EH (cell line): ENCODE results near the gene GRID1.
"Not testable (repeated sequence)": the region's sequence is repeated elsewhere in the genome, so short reads cannot be mapped to it uniquely, and the experiment has no call there.

Source experiments
- DNase-seq: peaks from one replicate; pipeline ENCODE4 v3.0.0-alpha.2; 2015; ENCODE audit warnings: low read depth

The GRID1 gene

DNA sequence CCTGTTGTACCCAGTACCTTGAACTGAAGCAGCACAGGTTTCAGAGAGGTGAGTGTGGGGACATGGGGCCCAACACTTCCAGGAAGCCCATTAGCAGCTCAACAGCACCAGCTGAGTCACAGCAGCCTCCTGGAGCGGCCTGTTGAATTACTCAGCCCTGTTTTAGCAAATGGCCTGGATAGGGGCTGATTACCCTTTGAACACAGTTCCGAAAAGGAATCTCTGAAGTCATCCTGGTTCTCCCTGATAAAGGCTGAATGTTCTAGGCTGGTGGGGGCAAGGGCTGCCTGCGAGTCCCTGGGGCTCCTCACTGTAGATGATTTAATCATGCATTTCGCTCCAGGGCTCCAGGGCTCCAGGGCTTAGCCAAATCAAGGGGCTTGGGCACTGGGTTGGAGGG is 287.5 kb downstream of the GRID1 start:
- no peak for DNase-seq

DNA sequence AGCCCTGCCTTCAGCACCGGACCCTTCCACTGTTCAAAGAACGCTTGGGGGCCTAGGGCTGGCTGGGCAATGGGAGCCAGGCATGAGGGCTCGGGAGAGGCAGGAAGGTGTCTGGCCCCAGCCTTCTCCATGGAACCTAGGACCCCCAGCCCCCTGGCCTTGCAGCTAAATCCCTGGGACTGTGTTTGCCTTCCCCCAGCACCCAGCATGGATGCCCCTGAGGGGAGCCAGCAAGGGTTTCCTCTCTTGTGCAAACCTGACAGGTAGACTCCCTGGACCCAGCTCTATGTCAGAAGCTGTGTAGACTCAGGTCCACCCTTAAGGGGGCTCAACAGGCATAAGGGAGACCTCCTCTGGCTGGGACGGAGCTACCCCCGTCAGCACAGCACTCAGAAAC is 288.0 kb downstream of the GRID1 start:
- no peak for DNase-seq

DNA sequence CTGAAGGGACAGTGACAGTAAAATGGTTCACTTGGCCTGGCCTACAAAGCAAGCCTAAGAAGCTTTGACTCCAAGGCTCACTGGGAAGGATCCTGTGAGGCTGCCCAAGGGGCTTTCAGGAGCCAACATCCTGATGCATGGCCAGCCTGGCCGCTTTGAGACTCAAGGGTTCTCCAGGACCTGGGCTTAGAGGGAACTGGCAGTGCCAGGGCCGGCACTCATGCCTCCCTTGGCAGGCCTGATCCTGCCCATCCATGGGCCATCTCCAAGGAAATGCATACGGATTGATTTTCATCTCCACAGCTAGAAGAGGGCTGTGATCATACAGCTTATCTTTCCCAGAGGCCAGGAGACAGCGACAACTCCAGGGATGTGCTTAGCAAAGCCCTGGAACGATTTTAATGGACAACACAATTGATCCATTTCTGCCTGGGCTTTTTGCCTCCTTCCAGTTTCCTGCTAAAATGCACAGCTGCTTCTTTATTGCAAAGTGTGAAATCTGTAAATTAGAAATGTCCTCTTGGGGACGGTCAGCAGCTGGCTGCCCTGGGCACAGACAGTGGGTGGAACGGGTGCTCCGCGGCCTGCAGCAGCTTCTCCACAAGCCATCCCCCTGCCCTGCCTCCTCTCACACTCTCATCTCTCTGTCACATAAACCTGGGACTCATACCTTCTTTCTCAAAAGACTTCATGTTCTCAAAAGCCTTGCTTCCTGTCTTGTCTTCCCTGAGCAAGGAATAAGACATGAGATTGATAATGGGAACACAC is 288.5 kb downstream of the GRID1 start:
- DNase-seq = no peak

DNA sequence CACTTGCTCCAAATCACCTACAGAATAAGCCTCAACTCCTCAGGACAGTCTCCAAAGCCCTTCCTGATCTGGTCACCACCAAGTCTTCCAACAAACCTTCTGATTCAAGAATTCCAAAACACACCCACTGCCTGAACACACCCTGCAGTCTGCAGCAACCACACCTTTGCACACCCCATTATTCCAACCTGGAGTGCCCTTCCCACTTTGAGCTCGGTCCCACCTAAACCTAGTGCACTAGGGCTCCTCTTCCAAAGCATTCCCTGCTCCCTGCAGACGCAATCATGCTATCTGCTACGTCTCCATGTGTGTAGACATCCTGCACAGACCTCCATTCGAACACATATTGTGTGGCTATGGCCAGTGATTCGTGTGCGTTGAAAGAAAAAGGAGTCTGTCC is 289.3 kb downstream of the GRID1 start:
- DNase-seq = no peak

DNA sequence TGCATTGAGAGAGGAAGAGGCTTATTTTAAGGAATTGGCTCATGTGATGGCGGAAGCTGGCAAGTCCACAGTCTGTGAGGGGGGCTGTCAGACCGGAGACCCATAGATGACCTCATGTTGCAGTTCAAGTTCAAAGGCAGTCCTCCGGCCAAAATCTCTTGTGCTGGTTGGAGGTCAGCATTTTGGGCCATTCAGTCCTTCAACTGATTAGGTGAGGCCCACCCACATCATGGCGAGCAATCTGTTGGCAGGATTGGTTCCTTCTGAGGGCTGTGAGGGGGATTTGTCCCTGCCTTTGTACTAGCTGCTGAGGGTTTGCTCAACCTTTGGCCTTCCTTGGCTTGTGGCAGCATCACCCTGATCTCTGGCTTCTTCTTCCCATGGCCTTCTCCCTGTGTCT is 290.1 kb downstream of the GRID1 start:
- not testable (repeated sequence) for DNase-seq

DNA sequence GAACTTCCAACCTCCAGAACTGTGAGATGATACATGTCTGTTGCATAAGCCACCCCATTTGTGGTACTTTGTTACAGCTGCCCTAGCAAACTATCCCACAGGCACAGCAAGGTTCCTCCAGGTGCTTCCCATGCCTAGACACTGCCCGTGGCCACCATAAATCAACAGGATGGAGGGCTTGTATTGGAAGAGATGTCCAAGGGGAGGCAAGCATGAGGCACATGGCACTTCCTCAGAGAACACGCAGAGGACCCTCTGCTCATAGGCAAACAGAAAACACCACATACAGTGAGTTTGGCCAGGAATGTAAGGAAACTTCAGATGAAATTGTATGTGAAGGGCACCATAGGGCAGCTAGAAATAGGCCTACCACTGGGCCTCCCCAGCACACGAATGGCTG is 291.1 kb downstream of the GRID1 start:
- no peak for DNase-seq

DNA sequence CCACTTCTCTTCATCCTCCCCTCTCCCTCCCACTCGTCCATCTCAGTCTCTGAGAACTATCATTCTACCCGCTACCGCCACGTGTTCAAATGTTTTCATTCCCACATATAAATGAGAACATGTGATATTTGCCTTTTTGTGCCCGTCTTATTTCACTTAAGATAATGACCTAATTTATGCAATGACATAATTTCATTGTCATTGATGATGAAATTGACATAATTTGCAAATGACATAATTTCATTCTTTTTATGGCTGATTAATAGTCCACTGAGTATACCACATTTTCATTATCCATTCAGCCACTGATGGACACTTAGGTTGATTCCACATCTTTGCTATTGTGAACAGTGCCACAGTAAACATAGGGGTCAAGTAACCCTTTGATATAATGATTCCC is 292.3 kb downstream of the GRID1 start:
- no peak for DNase-seq

DNA sequence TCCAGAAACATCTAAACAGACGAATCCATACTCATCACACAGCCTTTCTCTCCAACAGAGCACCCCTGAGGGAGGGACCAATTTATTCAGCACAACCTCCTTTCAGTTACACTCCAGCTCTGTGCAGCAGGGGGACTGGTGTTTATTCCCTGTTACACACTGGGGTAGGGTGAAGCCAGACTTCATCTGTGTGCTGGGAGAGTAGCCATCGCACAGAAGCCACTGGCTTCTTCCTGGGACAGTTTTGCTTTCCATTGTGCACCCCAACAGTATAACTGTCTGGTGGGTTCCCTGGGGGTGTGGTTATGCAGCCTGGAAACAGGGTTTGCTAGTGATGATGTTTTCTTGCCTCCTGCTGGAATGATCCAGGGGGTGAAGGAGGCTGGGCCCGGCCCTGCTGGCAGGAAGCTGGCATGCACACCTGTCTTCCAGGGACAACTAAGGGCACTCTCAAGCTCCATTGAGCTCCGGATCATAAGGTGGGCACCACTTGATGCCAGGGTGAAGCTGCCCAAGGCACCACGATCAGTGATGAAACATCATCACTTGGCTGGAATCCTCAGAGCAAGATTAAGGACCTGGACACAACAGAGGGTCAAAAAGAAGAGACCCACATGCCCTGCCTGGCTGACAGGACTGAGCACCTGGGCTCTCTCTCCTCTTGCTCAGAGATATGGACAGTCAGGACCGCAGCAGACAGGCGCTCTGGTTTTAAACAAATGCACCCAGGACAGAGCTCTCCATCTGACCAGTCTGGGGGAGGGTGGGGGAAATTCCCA is 293.2 kb downstream of the GRID1 start:
- no peak for DNase-seq

DNA sequence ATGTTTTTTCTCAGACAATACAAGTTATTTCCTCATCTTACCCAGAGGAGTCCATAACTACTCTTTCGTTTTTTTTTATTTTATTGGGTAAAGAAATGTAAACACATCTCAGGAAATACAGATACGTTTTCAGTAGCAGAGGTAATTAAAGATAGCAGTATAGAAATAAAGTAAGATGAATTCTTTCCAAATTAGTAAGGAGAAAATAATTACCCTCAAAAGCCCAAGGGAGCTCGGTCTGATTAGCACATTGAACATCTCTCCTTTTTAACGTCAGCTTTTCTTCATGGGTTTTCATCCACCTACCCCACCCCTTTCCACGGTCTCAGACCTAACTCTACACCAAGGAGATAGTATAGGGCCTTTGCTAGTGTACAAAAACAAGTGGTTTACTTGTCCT is 294.2 kb downstream of the GRID1 start:
- DNase-seq = no peak

DNA sequence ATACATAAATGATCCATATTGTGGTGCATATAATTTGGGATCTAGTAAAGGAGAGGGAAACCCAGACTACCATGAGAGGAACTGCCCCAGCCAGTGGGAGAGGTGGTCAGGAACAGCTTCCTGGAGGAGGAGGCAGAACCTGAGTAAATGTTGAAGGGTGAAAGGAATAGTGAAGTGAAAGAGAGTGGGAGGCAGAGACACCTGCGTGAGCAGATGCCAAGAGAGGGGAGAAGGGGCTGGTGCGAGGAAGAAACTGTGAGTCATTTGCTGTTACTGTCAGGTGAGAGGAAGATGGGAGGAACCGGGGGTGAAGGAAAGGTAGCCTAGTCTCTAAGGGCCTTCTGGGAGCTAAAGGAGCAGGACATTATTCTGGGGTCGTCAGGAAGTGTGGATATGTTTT is 294.8 kb downstream of the GRID1 start:
- DNase-seq = no peak

DNA sequence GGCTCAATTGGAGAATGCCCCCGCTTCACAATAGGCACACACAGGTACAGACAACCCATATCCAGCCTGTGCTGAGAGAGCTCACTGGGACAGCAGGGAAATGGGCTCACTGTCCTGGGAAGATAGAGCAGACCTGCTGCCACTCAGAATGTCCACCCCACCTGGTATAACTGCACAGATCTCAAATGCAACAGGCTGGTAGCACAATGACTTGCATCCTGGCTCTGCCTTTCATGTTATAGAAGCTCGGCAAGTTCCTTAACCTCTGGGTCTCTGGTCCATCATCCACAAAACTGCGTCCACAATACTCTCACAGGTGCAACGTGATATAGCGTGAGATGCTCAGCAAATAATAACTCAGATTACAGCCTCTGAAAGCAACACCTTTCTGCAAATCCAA is 295.4 kb downstream of the GRID1 start:
- no peak for DNase-seq

DNA sequence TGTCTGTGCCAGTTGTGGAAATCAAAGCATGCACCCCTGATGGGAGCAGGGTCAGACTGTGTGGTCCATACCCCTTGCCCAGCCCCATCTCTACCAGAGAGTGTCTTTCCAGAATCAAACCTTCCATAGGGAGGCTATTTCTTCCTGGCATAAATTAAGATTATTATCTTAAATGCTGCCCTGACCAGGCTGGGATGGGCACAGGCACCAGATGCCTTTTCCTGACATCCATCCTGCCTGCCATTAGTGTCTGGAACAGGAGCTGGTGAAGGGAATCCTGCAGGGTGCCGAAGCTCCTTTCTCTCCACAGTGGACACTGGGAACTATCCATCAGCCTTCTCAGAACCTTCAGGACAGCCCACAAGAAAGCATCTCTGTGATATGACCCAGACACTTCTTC is 296.3 kb downstream of the GRID1 start:
- DNase-seq = no peak

DNA sequence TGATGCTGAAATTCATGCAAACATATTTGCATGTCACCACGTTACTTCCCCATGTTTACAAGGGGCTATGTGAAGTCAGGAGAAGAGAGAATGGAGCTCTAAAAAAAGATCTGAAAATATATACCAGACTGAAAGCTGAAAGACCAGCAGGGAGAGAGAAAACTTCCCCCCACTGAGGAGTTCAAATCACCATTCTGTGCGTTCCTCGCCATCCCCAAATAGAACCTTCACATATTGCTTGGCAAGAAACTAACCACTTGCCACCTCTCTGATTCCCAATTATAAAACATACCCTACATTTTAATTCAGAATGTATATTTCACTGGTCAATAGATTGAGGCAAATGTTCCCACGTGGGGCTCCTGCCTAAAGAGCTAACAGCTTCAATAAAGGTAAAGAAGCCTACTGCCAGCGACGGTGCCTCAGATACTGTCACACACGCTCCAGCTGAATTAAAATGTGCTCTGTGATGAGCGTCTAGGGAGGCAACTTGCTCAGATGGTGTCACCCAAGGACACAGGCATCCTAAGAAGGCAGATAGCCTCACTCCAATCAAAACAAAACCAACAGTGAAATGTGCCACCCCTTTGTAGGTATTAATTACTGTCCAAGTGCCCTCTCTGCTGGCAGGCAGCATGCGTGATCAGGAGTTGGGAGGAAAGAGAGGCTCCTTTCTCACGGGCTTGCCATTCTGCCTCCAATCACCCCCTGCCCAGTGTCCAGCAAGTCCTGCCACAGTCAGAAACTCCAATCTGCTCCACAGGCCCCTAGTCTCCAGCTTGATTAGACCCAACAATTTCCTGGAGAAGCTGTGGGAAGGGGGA is 298.2 kb downstream of the GRID1 start:
- DNase-seq = no peak

DNA sequence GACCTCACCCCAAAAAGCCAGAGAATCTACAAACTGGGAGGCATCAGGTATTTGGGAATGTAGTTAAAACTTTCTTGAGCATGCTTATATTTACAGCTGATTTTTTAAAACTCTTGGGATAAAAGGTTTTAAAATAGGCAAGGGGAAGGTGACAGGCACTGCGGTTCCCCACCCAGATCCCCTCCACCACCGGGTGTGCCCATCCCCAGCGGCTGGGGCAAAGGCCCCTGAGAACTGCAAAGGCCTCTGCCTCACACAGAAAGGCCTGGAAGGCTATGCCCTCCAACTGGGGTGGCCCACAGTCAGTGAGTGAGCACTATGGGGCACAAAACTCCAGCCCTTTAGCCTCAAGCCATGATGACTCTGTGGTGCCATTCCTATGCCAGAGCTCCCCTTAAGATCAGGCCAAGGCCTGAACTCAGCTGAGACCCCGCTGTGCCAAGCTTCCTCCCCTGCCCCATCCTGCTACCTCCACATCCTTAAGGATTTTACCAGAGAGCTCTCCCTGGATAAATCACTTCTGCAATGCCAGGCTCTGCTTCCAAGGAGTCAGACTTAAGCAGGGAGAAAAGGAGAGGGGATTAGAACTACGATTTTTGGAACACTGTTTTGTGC is 299.1 kb downstream of the GRID1 start:
- no peak for DNase-seq

DNA sequence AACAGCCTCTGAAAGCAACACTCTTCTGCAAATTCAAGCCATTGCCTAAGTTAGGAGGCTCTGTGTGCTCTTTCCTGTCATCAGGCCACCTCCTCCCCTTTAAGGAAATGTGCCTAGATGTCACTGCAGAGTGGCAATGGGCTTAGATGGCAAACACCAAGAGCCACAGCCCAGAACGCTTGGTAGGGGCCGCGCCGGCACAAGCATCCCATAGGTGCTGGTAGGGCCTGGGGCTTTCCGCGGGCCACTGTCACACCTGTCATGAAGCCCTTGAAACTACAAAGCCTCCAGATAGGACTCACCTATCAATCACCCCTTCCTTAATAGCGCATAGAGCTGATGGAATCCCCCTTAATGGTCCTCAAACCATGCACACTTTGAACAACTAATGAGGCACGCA is 299.9 kb downstream of the GRID1 start:
- no peak for DNase-seq

DNA sequence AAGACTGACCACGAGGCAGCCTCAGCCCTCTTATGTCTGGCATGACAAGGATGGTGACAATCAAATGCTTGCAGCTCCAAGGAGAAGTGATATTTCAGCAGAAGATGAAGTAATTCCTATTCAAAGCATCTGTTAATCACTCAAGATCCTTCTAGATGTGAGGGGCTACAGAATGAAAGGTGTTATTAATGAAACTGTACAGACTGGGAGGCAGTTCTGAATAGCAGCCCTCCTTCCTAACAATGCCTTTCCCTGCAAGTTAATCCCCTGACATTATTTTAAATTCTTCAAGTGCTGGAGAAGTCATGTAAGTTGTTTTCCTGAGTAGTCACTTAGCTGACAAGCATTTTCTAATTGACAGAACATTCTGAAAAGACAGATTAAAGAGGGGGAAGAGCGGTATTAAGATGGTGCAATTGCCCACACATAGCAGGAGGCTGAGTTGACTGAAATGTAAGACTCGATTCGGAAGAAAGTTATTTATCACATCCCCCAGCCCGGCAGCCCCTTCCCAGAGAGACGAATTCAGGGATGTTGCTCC is 300.8 kb downstream of the GRID1 start:
- no peak for DNase-seq

DNA sequence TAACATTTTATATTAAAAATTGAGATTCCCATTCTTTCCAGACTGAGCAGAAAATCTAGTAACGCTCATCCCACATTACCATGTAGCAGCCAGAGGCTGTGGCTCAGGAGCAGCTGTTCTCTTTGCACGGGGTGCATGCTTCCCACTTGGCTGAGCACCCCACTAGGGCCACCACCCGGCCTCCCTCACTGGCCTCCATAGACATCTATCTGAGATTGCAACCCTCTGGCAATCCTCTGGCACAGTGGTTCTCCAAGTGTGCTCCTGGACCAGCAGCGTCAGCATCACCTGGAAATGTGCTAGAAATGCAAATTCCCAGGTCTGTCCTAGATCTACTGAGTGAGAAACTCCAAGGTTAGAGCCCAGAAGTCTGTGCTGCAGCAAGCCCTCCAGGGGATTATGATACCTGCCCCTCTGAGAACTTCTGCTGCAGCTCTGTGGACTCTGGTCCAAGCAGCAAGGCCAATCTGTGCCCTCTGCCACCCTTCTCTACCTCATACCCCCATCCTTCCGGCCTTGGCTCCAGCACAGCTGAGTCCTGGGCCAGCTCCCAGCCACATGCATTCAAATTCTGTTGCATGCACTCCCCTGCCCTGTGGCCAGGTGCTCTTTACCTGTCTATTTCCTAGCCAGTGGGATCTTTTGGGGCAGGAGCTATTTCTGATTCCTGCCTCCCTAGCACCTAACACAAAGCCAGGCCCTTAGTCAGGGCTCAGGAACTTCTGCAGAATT is 301.5 kb downstream of the GRID1 start:
- no peak for DNase-seq

DNA sequence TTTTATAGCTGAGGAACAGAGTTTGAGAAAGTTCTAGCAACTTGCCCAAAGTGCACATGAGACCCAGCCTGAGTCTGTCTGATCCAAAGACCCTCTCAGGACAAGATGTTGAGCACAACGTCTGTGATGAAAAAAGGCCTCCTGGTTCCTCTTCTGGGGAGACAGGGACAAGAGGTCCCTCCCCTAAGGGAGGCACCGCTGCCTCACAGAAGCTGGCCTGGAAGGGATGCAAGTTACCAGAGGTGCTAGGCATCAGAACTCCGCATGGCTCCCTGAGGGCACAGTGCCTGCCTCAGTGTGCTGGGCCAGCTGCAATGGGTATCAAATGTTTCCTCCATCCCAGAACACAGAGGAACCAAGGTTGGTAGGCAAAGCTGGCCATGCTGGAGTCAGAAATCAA is 302.4 kb downstream of the GRID1 start:
- DNase-seq = no peak

DNA sequence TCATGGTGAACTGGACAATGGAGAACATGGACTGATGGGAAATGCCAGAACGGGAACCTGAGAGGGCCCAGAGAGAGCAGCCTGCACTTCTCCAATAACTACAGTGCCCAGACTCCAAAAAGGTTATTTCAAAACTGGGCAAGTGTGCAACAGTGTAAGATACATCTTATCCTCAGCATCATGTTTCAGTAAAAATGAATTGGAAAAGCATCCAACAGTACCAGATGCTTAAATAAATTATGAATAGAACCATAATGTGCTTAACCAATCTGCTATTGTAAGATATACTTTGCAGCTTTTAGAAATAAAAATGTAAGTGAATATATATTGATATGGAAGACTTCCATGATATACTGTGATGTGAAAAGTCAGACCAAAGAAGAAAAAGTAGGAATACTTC is 303.3 kb downstream of the GRID1 start:
- no peak for DNase-seq

DNA sequence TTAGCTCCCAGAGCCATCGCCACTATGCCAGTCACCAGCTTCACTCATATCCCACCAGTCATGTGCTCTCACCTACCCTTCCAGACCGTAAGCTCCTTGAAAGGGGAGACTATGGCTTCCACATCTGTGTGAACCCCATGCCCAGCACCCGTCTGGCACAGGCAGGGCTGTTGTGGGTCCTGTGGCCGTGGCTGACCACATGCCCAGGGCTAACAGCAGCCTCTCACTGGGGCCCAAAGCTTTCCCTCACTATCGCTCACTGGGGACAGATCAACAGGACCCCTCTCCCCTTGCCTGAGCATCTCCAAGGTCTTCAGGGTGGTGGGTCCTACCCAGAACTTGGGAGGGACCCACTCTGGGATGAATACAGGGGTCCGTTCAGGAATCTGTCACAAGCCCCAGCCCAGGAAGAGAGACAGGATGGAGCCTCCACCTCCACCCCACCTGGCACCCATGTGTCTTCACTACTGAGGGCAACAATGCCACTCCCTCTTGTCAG is 303.9 kb downstream of the GRID1 start:
- DNase-seq = no peak

DNA sequence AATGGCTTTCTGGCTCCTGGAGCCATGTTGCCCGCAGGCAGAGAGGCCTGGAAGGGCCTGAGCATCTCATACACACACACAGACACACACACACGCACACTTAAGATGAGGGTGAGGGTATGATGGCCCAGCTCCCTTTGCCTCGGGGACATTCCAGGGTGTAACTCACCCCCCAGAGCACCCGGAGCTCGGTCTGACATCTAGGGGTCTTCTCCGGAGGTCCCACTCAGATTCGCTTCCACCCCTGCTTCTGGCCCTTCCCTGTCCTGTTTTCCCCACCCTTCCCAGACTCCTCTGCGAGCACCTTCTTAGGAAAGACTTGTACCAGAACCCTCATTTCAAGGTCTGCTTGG is 304.4 kb downstream of the GRID1 start:
- DNase-seq = no peak
